NCI-H187 treated with DMSO at 0.1 percent for 48 hours (cell line): Measurements from ENCODE around the gene PIPOX.

Source experiments
- DNase-seq: peaks from one replicate; lab custom pipeline; 2025; lab: John Stamatoyannopoulos, UW

The PIPOX gene

GRCh38 chr17:29019475-29020181 lies 23.3 kb upstream of the PIPOX start:
- DNase-seq = no peak

GRCh38 chr17:29020576-29020975 lies 22.4 kb upstream of the PIPOX start:
- no peak for DNase-seq

- no peak for DNase-seq
Observed at GRCh38 chr17:29021226-29021625, 21.7 kb upstream of the PIPOX start.

- no peak for DNase-seq
Observed at GRCh38 chr17:29022074-29022473, 20.9 kb upstream of the PIPOX start.

DNA sequence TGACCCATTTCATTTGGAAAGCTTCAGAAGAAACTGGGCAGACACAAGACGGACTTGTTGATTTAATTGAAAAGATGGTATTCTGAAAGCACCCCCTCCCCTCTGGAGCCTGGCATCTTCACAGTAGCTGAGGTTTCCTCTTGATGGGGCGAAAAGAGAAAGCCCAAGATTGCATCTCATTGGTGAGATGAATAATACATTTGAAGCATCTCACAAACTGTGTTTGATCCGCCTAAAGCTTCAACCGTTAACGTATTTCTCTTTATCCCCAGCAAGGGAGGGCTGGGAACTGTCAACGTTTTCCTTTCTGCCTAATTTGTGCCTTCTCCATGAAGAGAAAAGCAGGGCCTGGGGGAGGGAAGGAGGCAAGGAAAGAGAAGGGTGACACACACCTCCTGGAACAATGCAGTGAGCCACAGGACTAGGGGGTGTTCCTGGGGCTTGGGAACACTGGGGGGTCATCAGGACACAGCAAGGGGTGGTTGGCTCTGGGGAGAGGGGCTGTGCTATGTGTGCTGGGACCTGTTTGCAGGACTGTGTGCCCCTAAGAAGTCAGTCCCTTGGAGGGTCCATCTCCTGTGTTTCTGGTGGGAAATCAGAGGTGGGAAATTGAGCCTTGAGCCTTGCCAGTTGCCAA lies 18.5 kb upstream of the PIPOX start:
- DNase-seq = no peak

DNA sequence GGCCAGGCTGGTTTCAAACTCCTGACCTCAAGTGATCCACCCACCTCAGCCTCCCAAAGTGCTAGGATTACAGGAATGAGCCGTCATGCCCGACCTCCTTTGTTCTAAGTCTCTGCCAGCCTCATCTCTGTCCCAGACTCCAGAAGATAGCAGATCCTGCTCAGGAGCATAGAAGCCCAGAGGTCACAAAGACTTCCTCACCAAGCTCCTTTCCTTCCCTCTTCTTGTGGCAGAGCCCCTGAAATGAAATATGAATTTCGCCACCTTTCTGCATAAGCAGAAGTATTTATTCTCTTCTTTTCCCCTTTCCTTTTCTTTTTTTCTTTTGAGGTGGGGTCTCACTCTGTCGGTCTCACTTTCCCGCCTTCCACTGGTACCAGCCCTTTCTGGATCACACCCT lies 11.5 kb upstream of the PIPOX start:
- DNase-seq = no peak

DNA sequence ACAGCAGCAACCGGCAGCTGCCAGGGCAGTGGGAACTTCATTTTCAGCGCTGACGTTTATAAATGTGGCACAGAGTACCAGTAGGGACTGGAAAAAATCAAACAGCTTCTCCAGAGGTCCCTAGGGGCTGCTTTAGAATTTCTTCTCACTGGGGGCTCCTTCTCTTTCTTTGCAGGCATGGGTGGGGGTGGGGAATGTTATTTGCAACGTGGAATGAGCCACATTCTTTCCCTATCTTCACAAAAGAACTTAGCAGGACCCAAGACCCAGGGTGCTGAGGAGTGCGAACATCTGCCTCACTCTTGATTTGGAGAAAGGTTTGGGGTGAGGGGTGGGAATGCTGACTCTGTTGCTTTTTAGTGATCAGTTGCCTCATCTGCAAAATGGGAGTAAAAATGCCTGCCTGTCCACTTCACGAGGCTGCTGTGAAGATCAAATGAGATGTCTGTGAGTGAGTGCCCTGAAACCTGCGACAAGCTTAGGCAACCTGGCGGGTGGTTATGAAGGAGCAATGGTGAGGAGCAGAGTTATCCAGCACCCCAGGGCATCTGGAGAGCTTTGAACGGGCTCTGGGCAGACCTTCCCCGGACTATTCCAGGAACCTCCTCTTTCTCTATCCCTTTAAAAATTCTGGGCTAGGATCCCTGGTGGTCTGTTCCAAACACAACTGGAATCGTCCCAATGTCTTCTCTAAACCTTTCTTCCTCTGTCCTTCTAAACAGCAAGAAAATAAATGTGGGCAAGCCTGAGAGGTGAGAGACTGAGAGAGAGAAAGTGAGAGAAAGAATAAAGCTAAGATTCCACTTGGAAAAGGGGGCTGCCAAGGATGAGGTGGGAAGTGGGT lies 10.7 kb upstream of the PIPOX start:
- no peak for DNase-seq

GRCh38 chr17:29032857-29033197 lies 10.1 kb upstream of the PIPOX start:
- DNase-seq = no peak

GRCh38 chr17:29034510-29034909 lies 8.4 kb upstream of the PIPOX start:
- no peak for DNase-seq

- DNase-seq = no peak
Observed at GRCh38 chr17:29036584-29036983, 6.4 kb upstream of the PIPOX start.

GRCh38 chr17:29037739-29038084 lies 5.2 kb upstream of the PIPOX start:
- no peak for DNase-seq

DNA sequence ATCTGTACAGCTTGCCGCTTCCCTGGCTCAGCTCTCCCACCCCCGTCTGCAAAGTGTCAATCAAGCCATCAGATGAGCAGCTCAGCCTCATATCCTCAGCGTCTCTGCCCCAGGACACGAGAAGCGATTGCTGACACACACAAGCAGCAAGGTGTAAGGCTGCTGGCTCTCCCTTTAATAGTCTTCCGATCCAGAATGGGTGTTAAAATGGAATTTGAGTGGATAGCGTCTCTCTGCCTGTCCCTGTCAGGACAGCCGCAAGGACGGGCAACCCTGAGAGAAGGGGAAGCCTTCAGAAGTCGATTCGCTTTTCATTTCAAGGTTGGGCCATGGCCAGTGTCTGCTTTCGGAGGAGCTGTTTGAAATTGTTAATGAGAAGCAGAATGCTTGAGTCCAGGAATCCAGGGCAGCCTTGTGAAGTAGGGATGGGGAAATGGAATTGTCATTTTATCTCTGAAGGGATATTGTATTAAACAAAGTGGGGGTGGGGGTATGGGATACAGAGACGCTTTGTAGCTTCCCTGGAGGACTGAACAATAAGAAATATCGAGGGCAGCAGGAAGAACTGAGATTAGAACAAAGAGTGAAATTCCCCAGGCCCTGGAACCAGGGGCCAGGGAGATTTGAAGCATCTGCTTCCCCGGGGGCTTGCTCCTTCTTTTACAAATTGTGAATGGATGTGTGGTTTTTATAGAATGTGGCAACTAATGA lies 4.7 kb upstream of the PIPOX start:
- no peak for DNase-seq

DNA sequence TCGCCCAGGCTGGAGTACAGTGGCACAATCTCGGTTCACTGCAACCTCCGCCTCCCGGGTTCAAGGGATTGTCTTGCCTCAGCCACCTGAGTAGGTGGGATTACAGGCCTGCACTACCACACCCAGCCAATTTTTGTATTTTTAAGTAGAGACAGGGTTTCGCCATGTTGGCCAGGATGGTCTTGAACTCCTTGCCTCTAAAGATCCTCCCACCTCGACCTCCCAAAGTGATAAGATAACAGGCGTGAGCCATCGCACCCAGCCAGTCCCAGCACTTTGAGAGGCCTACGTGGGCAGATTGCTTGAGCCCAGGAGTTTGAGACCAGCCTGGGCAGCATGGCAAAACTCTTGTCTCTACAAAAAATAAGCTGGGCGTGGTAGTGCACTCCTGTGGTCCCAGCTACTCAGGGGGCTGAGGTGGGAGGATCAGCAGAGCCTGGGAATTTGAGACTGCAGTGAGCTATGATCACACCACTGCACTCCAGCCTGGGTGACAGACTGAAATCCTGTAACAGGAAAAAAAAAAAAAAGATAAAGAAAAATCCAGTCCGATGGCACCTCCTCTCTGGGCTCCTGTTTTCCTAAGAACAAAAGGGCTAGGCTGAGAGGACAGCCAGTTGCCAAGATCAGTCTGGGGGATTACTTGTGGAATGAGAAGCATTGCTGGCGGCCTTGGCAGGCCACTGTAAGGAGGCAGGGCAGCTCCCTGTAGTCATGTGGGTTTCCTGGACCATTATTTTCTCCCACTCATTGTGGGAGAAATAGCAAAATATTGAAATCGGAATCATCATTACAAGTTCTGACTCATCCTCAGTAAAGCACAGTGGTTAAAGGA lies 3.0 kb upstream of the PIPOX start:
- DNase-seq = no peak

GRCh38 chr17:29041091-29041490 lies 1.9 kb upstream of the PIPOX start:
- DNase-seq = no peak

- no peak for DNase-seq
Observed at GRCh38 chr17:29041571-29041970, 1.4 kb upstream of the PIPOX start.

DNA sequence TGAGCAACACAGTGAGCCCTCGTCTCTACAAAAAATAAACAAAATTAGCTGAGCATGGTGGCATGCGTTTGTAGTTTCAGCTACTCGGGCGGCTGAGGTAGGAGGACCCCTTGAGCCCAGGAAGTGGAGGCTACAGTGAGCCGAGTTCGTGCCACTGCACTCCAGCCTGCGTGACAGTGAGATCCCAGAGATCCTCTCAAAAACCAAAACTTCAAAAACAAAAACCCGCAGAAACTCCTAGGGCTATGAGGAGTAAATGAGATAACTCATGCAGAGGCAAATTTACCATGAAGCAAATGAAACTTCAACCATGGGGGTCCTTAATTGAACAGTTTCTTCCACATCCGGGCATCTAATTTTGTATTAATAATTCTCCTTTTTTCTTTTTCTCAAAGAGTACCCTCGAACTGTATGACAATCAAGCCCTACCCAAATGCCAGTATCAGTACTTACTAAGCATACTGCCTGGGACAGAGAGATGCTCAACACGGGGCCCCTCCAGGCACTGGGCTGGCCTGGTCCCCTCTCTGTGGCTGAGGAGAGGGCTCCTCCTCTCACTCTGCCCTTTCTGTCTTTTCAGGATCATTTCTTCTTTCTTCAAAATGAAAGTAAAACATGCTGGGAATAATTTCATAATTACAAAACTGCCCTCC lies 789 bp upstream of the PIPOX start:
- no peak for DNase-seq

DNA sequence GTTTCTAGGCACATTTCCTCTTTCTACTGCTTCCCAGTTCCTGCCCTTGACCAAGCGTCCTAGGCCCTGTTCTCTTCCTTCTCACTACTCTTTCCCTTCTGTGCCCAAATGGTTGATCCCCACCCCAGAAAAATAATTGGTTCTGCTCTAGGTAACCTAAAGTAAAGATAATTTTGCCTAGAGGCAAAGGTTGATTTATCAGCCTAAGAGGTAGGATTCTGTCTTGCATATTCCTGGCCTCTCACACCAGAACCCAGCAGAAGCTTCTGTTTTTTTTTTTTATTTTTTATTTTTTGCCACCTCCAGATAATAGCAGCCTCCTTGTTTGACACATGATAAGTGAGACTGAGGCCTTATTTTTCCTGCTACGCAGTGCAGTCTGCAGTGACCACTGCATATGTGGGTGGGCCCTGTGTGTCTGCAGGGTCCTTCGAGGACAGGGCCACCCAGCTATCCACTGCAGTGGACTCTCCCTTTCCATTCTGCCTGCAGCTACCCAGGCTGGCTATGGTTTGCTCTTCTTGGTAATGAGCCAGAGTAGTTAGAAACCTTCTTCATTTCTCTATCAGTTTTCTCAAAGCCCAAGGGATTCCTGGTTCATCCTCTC lies 701 bp downstream of the PIPOX start:
- no peak for DNase-seq

DNA sequence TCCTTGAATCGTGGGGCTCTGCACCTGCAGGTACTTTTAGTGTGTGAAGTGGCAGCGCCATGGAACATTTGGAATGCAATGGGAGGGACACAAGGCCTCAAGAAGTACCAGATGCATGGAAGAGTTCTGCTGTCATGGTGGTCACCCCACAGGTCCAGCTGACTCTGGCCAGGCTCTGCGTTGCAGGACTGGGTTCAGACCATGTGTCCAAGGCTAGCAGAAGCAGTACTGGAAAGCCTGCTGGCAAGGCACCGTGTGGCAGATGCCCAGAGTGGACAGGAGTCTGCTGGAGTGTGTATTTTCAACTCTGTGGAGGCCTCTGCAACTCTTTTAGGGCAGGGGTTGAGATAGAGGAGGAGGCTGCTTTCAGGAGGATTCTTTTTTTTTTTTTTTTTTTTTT lies 2.1 kb downstream of the PIPOX start:
- no peak for DNase-seq

- DNase-seq = no peak
Observed at GRCh38 chr17:29045734-29046472, 3.0 kb downstream of the PIPOX start.

GRCh38 chr17:29046473-29046839 lies 3.5 kb downstream of the PIPOX start:
- DNase-seq = no peak
